Activated CD4-positive, alpha-beta T cell treated with anti-CD3 and anti-CD28 coated beads, Interleukin-2, amount 50 U/mL, for 24 hours (primary cell): ENCODE data around the gene CD8B2.
"Not testable (repeated sequence)": the region's sequence is repeated elsewhere in the genome, so short reads cannot be mapped to it uniquely, and the experiment has no call there.

ENCODE experiments used
- DNase-seq, 2 donors: peaks; one replicate each; pipeline ENCODE4 v3.0.0-alpha.2; 2020; ENCODE audit warnings: low read depth in 1 of 2, low spot score in 1 of 2

Gene CD8B2

GRCh38 chr2:106511476-106511901, 24.3 kb downstream of the CD8B2 start:
- peak in 1 of 2 donors; percentile 12 for DNase-seq

- not testable (repeated sequence) for DNase-seq
These were observed 24.8 kb downstream of the CD8B2 start for GRCh38 chr2:106511934-106512333.

GRCh38 chr2:106513391-106513790, 26.2 kb downstream of the CD8B2 start:
- not testable (repeated sequence) for DNase-seq

GRCh38 chr2:106514827-106515226, 27.7 kb downstream of the CD8B2 start:
- not testable (repeated sequence) for DNase-seq

- DNase-seq: no peak
These were observed 29.3 kb downstream of the CD8B2 start for GRCh38 chr2:106516436-106516835.

- no peak for DNase-seq
These were observed 29.7 kb downstream of the CD8B2 start for GRCh38 chr2:106516864-106517263.

- DNase-seq: no peak
These were observed 30.2 kb downstream of the CD8B2 start for GRCh38 chr2:106517329-106517728.

- DNase-seq: no peak
These were observed 32.6 kb downstream of the CD8B2 start for GRCh38 chr2:106519767-106520166.

- no peak for DNase-seq
These were observed 33.9 kb downstream of the CD8B2 start for GRCh38 chr2:106521016-106521415.

GRCh38 chr2:106523976-106524665, 37.0 kb downstream of the CD8B2 start:
- no peak for DNase-seq

GRCh38 chr2:106530866-106531265, 43.7 kb downstream of the CD8B2 start:
- no peak for DNase-seq

- no peak for DNase-seq
These were observed 44.6 kb downstream of the CD8B2 start for GRCh38 chr2:106531676-106532214.

GRCh38 chr2:106532236-106532635, 45.1 kb downstream of the CD8B2 start:
- DNase-seq: no peak

- no peak for DNase-seq
These were observed 47.3 kb downstream of the CD8B2 start for GRCh38 chr2:106534471-106534870.

- DNase-seq: no peak
These were observed 49.3 kb downstream of the CD8B2 start for GRCh38 chr2:106536490-106536889.

GRCh38 chr2:106537047-106537446, 49.9 kb downstream of the CD8B2 start:
- DNase-seq: no peak

GRCh38 chr2:106537791-106538191, 50.6 kb downstream of the CD8B2 start:
- no peak for DNase-seq

GRCh38 chr2:106540886-106541285, 53.7 kb downstream of the CD8B2 start:
- no peak for DNase-seq

- no peak for DNase-seq
These were observed 54.2 kb downstream of the CD8B2 start for GRCh38 chr2:106541333-106541732.

GRCh38 chr2:106542746-106543359, 55.7 kb downstream of the CD8B2 start:
- peak; percentile 71 to 72 for DNase-seq

GRCh38 chr2:106545007-106545406, 57.8 kb downstream of the CD8B2 start:
- DNase-seq: no peak

GRCh38 chr2:106546391-106546990, 59.3 kb downstream of the CD8B2 start:
- no peak for DNase-seq
